ENCODE data around the gene DAD1. TPM values are rescaled to one million over a fixed set of nuclear protein-coding genes. Genes with fewer than 3 reads are reported as not detected.

Gene DAD1
- total and polyA plus RNA-seq, 2 of the 8 experiments (the other 6 are each of a cell fraction or from before 2014, with no cell fraction given) = 131 to 440 TPM

DNA sequence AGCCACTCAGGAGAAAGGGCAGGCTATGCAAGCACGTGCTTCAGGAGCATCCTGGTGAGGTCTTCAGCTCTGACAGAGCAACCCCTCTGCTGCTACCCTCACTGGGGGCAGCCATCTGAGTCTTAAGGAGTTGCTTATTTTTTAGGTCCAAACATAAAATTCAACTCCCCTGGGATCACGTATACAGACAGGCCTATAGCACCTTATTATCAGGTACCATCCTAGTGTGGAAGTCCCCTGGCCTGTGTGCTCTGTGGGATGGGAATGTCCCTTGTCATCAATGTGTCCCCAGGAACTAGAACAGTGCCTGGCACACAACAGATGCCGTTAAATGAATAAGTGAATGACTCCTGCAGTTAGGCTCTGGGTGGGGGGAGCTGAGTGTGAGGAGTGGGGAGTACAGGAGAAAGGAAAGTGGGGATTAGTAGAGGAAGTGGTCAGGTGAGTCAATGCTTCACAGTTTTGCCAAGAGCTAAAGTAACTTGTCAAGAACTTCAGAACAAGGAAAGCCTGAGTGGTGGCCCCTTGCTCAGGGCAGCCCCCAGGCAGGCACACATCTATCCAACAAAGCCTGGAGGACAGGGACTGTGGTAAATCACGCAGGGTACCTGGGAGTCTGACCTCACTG, 33.5 kb downstream of the DAD1 start (continued):
- TF ChIP-seq RNF2 (IDR thresholded peaks at IDR 0.05; ENCODE audit: borderline replicate concordance, low read depth, low read length, missing control alignments, poor library complexity, severe bottlenecking) = no peak
